ENCODE measurements around the gene TP53TG5.

GRCh38 chr20:45394221-45395113 is 16.3 kb upstream of the TP53TG5 start:
- TF ChIP-seq POLR2AphosphoS5 (IDR thresholded peaks at IDR 0.05; ENCODE audit: low read depth, low read length) (no peak), POLR2A (IDR thresholded peaks at IDR 0.05; ENCODE audit: low read depth, low read length) (no peak), SPI1 (IDR thresholded peaks at IDR 0.05; ENCODE audit: low read depth, low read length) (no peak), TAF1 (IDR thresholded peaks at IDR 0.05; ENCODE audit: low read depth, low read length) (no peak), POU2F2 (IDR thresholded peaks at IDR 0.05; ENCODE audit: low read depth, low read length) (no peak)

All from GM12891 (cell line).